GM12878 (cell line): ENCODE results near the gene SQOR.

ENCODE experiments used
- CTCF ChIP-seq, 3 experiments: IDR thresholded peaks in 2 of 3; conservative IDR thresholded peaks in 1 of 3; 2 replicates each; pipeline ENCODE4 v1.5.1; 2011; ENCODE audit warnings: low read depth in 3 of 3, low read length in 3 of 3, mild to moderate bottlenecking in 3 of 3, control low read depth in 2 of 3, moderate library complexity in 2 of 3, inconsistent platforms in 1 of 3, mixed read lengths in 1 of 3; ENCODE audit not compliant: control insufficient read depth in 2 of 3, insufficient read depth in 1 of 3; ENCODE audit errors: extremely low read depth in 1 of 3
- EP300 ChIP-seq, 2 experiments: fragments of 150-350 bp in 1 of 2; IDR thresholded peaks; 2 replicates each; pipeline ENCODE4 v1.6.1; 2011 to 2012; ENCODE audit warnings: low read depth in 2 of 2, low read length in 2 of 2, borderline replicate concordance in 1 of 2, improper control_type of control experiment in 1 of 2, inconsistent platforms in 1 of 2; ENCODE audit not compliant: control insufficient read depth in 1 of 2
- FOS ChIP-seq: IDR thresholded peaks from 3 replicates; pipeline ENCODE4 v1.6.1; 2011; ENCODE audit warnings: borderline replicate concordance; ENCODE audit not compliant: insufficient read length; ENCODE audit errors: extremely low read depth
- KLF5 ChIP-seq: fragments of 450-650 bp; IDR thresholded peaks from 2 replicates; pipeline ENCODE4 v1.6.1; 2014; ENCODE audit warnings: mild to moderate bottlenecking; ENCODE audit not compliant: partially characterized antibody
- MLLT1 ChIP-seq: fragments of 450-650 bp; IDR thresholded peaks from 2 replicates; pipeline ENCODE4 v1.6.1; 2016; ENCODE audit warnings: mild to moderate bottlenecking
- POLR2A ChIP-seq: IDR thresholded peaks from 2 replicates; pipeline ENCODE4 v1.6.1; 2011; ENCODE audit warnings: low read depth, mild to moderate bottlenecking, low read length
- POLR2AphosphoS5 ChIP-seq: IDR thresholded peaks from 2 replicates; pipeline ENCODE4 v1.6.1; 2011; ENCODE audit warnings: mild to moderate bottlenecking, low read length, inconsistent platforms
- RAD21 ChIP-seq: IDR thresholded peaks from 2 replicates; pipeline ENCODE4 v1.6.1; 2011; ENCODE audit warnings: mild to moderate bottlenecking, low read depth, low read length, moderate library complexity; ENCODE audit not compliant: insufficient read depth
- YY1 ChIP-seq: IDR thresholded peaks from 2 replicates; pipeline ENCODE4 v1.6.1; 2011; ENCODE audit warnings: low read depth, mild to moderate bottlenecking, low read length
- TF ChIP-seq, protein P1 (sequence below): IDR thresholded peaks from 2 replicates; pipeline ENCODE4 v1.6.1; 2012; ENCODE audit warnings: improper control_type of control experiment, low read depth, low read length; ENCODE audit not compliant: insufficient replicate concordance
- TF ChIP-seq, protein P2 (sequence below): IDR thresholded peaks from 2 replicates; pipeline ENCODE4 v1.6.1; 2012; ENCODE audit warnings: low read length, inconsistent platforms
- TF ChIP-seq, protein P3 (sequence below): IDR thresholded peaks from 2 replicates; pipeline ENCODE4 v1.6.1; 2012; ENCODE audit warnings: low read depth, low read length, improper control_type of control experiment

GRCh38 chr15:45715528-45715927 lies 80.7 kb downstream of the SQOR start:
- peak; percentile 26 to 38 (median 27); a peak in 5 of 6 replicates for TF ChIP-seq CTCF (IDR thresholded peaks at IDR 0.05 in 2 of 3, conservative IDR thresholded peaks at IDR 0.05 in 1 of 3; ENCODE audit: control insufficient read depth in 2 of 3, extremely low read depth in 1 of 3, insufficient read depth in 1 of 3, low read depth in 3 of 3, low read length in 3 of 3)
- TF ChIP-seq, protein P1, sequence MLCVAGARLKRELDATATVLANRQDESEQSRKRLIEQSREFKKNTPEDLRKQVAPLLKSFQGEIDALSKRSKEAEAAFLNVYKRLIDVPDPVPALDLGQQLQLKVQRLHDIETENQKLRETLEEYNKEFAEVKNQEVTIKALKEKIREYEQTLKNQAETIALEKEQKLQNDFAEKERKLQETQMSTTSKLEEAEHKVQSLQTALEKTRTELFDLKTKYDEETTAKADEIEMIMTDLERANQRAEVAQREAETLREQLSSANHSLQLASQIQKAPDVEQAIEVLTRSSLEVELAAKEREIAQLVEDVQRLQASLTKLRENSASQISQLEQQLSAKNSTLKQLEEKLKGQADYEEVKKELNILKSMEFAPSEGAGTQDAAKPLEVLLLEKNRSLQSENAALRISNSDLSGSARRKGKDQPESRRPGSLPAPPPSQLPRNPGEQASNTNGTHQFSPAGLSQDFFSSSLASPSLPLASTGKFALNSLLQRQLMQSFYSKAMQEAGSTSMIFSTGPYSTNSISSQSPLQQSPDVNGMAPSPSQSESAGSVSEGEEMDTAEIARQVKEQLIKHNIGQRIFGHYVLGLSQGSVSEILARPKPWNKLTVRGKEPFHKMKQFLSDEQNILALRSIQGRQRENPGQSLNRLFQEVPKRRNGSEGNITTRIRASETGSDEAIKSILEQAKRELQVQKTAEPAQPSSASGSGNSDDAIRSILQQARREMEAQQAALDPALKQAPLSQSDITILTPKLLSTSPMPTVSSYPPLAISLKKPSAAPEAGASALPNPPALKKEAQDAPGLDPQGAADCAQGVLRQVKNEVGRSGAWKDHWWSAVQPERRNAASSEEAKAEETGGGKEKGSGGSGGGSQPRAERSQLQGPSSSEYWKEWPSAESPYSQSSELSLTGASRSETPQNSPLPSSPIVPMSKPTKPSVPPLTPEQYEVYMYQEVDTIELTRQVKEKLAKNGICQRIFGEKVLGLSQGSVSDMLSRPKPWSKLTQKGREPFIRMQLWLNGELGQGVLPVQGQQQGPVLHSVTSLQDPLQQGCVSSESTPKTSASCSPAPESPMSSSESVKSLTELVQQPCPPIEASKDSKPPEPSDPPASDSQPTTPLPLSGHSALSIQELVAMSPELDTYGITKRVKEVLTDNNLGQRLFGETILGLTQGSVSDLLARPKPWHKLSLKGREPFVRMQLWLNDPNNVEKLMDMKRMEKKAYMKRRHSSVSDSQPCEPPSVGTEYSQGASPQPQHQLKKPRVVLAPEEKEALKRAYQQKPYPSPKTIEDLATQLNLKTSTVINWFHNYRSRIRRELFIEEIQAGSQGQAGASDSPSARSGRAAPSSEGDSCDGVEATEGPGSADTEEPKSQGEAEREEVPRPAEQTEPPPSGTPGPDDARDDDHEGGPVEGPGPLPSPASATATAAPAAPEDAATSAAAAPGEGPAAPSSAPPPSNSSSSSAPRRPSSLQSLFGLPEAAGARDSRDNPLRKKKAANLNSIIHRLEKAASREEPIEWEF, result no peak
- TF ChIP-seq RAD21, result 0 out of 2 replicates have a peak, but pooled peaks have one; percentile 23
- no peak for TF ChIP-seq POLR2A
- no peak for TF ChIP-seq KLF5
- TF ChIP-seq MLLT1, result no peak
- TF ChIP-seq YY1, result no peak
- no peak for TF ChIP-seq EP300 (IDR thresholded peaks at IDR 0.05; ENCODE audit: borderline replicate concordance in 1 of 2, control insufficient read depth in 1 of 2, low read depth in 2 of 2, low read length in 2 of 2)
- TF ChIP-seq FOS, result no peak
- TF ChIP-seq, protein P2, sequence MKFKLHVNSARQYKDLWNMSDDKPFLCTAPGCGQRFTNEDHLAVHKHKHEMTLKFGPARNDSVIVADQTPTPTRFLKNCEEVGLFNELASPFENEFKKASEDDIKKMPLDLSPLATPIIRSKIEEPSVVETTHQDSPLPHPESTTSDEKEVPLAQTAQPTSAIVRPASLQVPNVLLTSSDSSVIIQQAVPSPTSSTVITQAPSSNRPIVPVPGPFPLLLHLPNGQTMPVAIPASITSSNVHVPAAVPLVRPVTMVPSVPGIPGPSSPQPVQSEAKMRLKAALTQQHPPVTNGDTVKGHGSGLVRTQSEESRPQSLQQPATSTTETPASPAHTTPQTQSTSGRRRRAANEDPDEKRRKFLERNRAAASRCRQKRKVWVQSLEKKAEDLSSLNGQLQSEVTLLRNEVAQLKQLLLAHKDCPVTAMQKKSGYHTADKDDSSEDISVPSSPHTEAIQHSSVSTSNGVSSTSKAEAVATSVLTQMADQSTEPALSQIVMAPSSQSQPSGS, result no peak
- no peak for TF ChIP-seq POLR2AphosphoS5
- TF ChIP-seq, protein P3, sequence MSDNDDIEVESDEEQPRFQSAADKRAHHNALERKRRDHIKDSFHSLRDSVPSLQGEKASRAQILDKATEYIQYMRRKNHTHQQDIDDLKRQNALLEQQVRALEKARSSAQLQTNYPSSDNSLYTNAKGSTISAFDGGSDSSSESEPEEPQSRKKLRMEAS, result no peak
